ENCODE measurements around the gene NFIB. TPM values are rescaled to one million over a fixed set of nuclear protein-coding genes. Genes with fewer than 3 reads are reported as not detected.

The NFIB gene
- total RNA-seq, 1 experiment from 2014 or later, result 14.3 TPM

DNA sequence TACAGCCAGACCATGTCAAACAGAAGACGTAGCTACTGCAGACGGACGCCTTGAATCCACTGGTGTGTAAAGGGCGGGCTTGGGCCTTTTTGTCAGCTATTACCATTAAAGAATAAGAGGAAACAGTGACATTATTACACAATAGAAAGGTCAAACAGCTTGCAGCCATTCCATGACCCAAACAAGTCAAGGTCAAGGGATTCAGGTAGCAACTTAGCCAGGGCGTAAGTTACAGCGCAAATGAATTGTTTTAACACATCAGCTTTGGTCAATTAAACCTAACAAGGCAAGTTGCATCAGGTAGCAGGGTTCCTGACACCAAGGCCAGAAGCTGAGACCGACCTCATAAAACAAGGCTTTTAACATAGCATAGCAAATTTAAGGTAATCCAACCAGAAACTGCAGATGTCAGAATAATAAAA lies 15.3 kb downstream of the NFIB start:
- Mint-ChIP-seq H3K27ac (no peak overlapping the region), H3K27me3 (ENCODE audit: low read depth) (no peaks in the 10 kb centered on the region), H3K4me3 (no peak overlapping the region), H3K4me1 (peaks cover 17 to 18% of the 10 kb centered on the region in 2 experiments), H3K36me3 (ENCODE audit: insufficient read depth in 1 of 3, low read depth in 3 of 3) (peaks cover 0 to 4% (median 0%) of the 10 kb centered on the region in 3 experiments; a peak in 2 of 7 replicates), H3K9me3 (no peaks in the 10 kb centered on the region)
- H3K27ac ChIP-seq (ENCODE audit: insufficient read length, low read depth, low read length), result no peak overlapping the region
- H3K23me2 ChIP-seq (ENCODE audit: insufficient read length, low read depth, low read length, poor library complexity, severe bottlenecking), result no peaks in the 10 kb centered on the region
- no peaks in the 10 kb centered on the region for H3K79me1 ChIP-seq (ENCODE audit: insufficient read depth, low read depth, low read length, poor library complexity, severe bottlenecking)
- no peak overlapping the region for H2BK15ac ChIP-seq (ENCODE audit: low read depth, low read length)
- H4K8ac ChIP-seq (replicated peaks; ENCODE audit: insufficient read length, low read depth, low read length), result no peak overlapping the region
- H3K79me2 ChIP-seq (ENCODE audit: insufficient read depth, low read length), result no peaks in the 10 kb centered on the region
- H3K14ac ChIP-seq (ENCODE audit: insufficient read depth, low read length), result no peak overlapping the region
- H3K4me2 ChIP-seq (ENCODE audit: insufficient read depth, insufficient read length, low read length), result no peak overlapping the region
- no peak overlapping the region for H3K9ac ChIP-seq (ENCODE audit: extremely low read depth, insufficient read length, low read length)
- H3T11ph ChIP-seq (ENCODE audit: low read length), result no peak overlapping the region
- TF ChIP-seq, protein P1, sequence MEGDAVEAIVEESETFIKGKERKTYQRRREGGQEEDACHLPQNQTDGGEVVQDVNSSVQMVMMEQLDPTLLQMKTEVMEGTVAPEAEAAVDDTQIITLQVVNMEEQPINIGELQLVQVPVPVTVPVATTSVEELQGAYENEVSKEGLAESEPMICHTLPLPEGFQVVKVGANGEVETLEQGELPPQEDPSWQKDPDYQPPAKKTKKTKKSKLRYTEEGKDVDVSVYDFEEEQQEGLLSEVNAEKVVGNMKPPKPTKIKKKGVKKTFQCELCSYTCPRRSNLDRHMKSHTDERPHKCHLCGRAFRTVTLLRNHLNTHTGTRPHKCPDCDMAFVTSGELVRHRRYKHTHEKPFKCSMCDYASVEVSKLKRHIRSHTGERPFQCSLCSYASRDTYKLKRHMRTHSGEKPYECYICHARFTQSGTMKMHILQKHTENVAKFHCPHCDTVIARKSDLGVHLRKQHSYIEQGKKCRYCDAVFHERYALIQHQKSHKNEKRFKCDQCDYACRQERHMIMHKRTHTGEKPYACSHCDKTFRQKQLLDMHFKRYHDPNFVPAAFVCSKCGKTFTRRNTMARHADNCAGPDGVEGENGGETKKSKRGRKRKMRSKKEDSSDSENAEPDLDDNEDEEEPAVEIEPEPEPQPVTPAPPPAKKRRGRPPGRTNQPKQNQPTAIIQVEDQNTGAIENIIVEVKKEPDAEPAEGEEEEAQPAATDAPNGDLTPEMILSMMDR (conservative IDR thresholded peaks at IDR 0.05), result no peak
- H2BK12ac ChIP-seq (ENCODE audit: insufficient read length, low read depth, low read length), result no peak overlapping the region
- no peak overlapping the region for H3K18ac ChIP-seq (ENCODE audit: insufficient read length, low read depth, low read length)
- H2AFZ ChIP-seq (ENCODE audit: low read length), result no peak overlapping the region
- no peak overlapping the region for H2AK5ac ChIP-seq (ENCODE audit: insufficient read length, low read length)
- H4K5ac ChIP-seq (ENCODE audit: insufficient read length, low read depth, low read length), result no peak overlapping the region
- H2BK20ac ChIP-seq (ENCODE audit: low read depth, low read length, poor library complexity, severe bottlenecking), result no peak overlapping the region
- no peak for DNase-seq
- H4K20me1 ChIP-seq (ENCODE audit: control insufficient read depth, insufficient read depth, insufficient read length), result no peaks in the 10 kb centered on the region
- no peak overlapping the region for H3K4ac ChIP-seq (ENCODE audit: low read depth, low read length)
- H2BK120ac ChIP-seq (ENCODE audit: low read depth, low read length, poor library complexity, severe bottlenecking), result no peak overlapping the region
- no peak overlapping the region for H2BK5ac ChIP-seq (ENCODE audit: insufficient read length, low read length)
- no peak overlapping the region for H4K91ac ChIP-seq (ENCODE audit: insufficient read length, low read depth, low read length)
- no peaks in the 10 kb centered on the region for H3K9me3 ChIP-seq (ENCODE audit: control insufficient read depth, low read depth, low read length)
- whole genome bisulfite sequencing (ENCODE audit: extremely low coverage, insufficient read length, low lambda C conversion rate), result no CpG with 5 or more reads among the region's 7 CpGs
- no peak overlapping the region for H3K23ac ChIP-seq (ENCODE audit: insufficient read length, low read depth, low read length)
- no peak overlapping the region for H3K56ac ChIP-seq (ENCODE audit: insufficient read length, low read depth, low read length)
- peaks cover 5% of the 10 kb centered on the region; the same call in 1 of the 2 replicates for H3K4me1 ChIP-seq (ENCODE audit: insufficient read depth, low read length)
- H3K27me3 ChIP-seq (ENCODE audit: insufficient read depth, low read length), result no peaks in the 10 kb centered on the region

Measured in H9 (cell line).